ENCODE data around the gene AKR7A2. TPM values are rescaled to one million over a fixed set of nuclear protein-coding genes. Genes with fewer than 3 reads are reported as not detected.

Gene AKR7A2
- total and polyA plus RNA-seq, 2 donors = 45.6 to 53.1 TPM

DNA sequence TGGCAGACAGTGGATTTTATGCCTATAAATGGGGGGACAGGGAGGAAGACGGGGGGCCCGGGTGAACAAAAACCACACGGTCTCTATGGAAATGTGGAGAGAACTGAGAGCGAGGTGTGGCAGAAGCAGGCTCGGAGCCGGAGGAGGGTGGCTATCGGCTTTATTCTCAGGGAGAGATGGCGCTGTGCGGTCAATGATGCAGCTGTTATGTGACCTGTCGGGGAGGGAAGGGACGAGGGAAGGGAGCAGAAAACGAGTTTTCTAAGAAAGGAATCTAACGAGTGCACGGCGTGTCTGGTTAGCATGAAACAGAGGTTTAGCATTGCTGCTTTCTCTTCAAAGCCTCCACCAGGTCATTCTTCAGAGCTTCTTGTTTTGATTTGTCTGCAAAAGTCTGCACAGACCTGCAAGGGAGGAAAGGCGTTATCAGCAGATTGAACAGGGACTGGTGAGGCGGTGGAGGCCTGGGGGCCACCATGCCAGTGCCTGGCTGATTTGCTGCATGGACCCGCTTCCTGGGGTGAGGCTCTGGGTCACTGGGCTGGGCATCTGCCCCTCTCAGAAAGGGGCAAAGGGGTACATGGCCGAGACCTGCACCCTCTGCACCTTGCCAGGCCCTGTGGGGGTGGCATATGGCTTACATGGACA lies 27.4 kb upstream of the AKR7A2 start:
- Histone ChIP-seq H3K4me1 (ENCODE audit: insufficient read depth) (no peaks in the 10 kb centered on the region), H3K4me3 (ENCODE audit: low read depth, low read length) (no peak overlapping the region), H3K27ac (ENCODE audit: low read depth) (no peak overlapping the region), H3K36me3 (ENCODE audit: insufficient read depth) (no peaks in the 10 kb centered on the region)
- DNase-seq (ENCODE audit: extremely low spot score) = no peak
- WGBS = 82% methylated on average over 19 of the region's 19 CpGs

DNA sequence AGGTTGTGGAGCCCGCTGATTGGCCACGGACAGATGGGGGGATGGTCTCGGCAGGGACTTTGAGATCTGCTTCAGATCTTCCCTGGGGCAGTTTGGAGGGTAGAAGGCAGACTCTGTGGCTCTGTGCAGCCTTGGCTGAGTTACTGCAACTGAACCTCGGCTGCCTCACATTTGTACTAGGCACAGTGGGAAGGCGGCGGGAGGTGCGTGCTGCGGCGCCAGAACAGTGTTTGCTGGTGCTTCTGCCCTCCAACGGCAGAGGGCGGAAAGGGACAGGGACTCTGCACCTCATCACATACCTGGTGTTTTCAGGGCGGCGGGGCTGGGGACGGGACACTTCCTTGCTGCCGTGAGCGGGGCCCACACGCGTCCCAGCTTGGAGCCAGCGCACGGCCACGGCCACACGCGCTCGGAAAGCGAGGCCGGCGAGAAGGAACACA lies 26.4 kb upstream of the AKR7A2 start:
- no peaks in the 10 kb centered on the region for H3K36me3 ChIP-seq (ENCODE audit: insufficient read depth)
- no peak for DNase-seq (ENCODE audit: extremely low spot score)
- H3K27ac ChIP-seq (ENCODE audit: low read depth) = no peak overlapping the region
- H3K4me1 ChIP-seq (ENCODE audit: insufficient read depth) = no peaks in the 10 kb centered on the region
- WGBS = 73% methylated on average over 27 of the region's 27 CpGs
- H3K4me3 ChIP-seq (ENCODE audit: low read depth, low read length) = no peak overlapping the region

DNA sequence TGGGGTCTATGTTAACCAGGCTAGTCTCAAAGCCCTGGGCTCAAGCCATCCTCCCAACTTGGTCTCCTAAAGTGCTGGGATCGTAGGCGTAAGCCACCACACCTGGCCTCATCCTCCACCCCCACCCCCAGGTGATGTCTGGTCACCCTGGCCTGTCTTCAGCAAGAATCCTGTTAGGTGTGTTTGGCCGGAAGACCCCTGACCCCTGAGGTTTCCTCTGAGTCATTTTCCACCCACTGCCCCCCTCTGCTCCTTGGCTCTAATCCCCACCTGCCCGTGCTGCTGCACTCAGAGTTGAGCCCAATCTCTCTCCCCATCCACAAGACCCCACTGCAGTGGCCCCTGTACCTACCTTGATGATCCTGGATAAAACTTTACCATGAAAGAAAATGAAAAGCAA lies 25.3 kb upstream of the AKR7A2 start:
- Histone ChIP-seq H3K4me3 (ENCODE audit: low read depth, low read length) (no peak overlapping the region), H3K4me1 (ENCODE audit: insufficient read depth) (no peaks in the 10 kb centered on the region), H3K27ac (ENCODE audit: low read depth) (no peak overlapping the region), H3K36me3 (ENCODE audit: insufficient read depth) (no peaks in the 10 kb centered on the region)
- WGBS = 88% methylated on average over 4 of the region's 4 CpGs
- no peak for DNase-seq (ENCODE audit: extremely low spot score)

DNA sequence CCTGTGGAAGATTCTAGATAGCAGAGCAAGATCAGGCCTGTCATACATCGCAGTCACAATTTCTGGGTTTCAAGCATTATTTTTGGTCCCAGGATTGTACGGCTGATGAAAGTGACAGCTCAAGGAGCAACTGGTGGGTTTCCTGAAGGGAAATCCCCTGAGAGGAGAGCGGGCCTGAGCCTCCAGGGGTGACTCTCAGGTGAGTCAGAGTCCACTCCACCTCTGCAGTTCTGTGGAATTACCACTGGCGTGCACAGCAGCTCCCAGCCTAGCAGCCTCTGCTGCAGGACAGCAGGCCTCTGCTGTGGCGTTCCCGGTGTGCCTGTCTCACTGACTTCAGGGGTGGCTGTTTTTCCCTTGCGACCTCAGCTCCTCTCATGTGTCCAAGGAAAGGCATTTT lies 24.6 kb upstream of the AKR7A2 start:
- Histone ChIP-seq H3K4me1 (ENCODE audit: insufficient read depth) (no peaks in the 10 kb centered on the region), H3K4me3 (ENCODE audit: low read depth, low read length) (no peak overlapping the region), H3K36me3 (ENCODE audit: insufficient read depth) (no peaks in the 10 kb centered on the region), H3K27ac (ENCODE audit: low read depth) (no peak overlapping the region)
- DNase-seq (ENCODE audit: extremely low spot score) = no peak
- 85% methylated on average over 7 of the region's 7 CpGs for WGBS

DNA sequence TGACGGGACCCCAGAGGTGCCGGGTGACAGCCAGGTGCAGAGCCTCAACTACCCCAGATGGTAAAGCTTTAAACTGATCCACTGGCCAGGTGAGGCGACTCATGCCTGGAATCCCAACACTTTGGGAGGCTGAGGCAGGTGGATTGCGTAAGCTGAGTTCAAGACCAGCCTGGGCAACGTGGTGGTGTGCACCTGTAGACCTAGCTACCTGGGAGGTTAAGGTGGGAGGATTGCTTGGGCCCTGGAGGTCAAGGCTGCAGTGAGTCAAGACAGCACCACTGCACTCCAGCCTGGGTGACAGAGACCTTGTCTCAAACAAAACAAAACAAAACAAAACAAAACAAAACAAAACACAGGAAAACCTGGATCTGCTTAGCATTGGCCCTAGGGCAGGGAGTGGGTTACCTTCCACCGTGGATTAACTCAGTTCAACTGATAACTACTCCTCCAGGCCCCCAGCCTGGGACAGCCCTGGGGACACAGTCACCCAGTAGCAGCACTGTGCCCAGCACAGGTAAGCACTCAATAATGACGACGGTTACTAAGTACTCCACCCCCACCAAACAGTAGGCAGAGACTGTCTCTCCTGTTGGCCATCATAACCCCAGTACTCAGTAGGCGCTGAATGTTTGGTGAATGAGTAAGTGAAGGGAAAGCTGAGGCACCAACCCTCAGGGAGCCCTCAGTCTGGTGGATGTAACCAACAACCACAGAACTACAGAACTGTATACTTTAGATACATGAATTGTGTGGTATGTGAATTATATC lies 21.8 kb upstream of the AKR7A2 start:
- no peaks in the 10 kb centered on the region for H3K4me1 ChIP-seq (ENCODE audit: insufficient read depth)
- no peak overlapping the region for H3K4me3 ChIP-seq (ENCODE audit: low read depth, low read length)
- peaks cover under 1% of the 10 kb centered on the region for H3K36me3 ChIP-seq (ENCODE audit: insufficient read depth)
- no peak for DNase-seq (ENCODE audit: extremely low spot score)
- H3K27ac ChIP-seq (ENCODE audit: low read depth) = no peak overlapping the region
- WGBS = 79% methylated on average over 9 of the region's 9 CpGs

DNA sequence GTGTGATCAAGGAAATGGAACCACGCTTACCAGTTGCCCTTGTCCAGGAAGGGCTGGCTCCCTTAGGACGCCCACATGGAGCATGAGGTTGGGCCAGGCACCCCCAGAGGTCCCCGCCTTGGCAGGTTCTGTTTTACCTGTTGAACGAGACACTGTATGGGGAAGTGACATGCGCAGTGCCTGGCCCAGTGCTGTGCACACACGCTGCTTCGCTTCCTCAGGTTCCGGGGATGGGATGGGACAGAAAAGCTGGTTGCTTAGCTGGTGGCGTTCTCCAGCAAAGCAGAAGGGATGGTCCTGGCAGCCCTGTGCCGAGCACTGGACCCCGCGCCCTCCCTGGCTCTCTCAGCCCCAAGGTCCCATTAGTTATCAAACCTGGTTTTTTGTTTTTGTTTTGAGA lies 20.9 kb upstream of the AKR7A2 start:
- WGBS = 94% methylated on average over 12 of the region's 12 CpGs
- no peak overlapping the region for H3K4me3 ChIP-seq (ENCODE audit: low read depth, low read length)
- H3K27ac ChIP-seq (ENCODE audit: low read depth) = no peak overlapping the region
- DNase-seq (ENCODE audit: extremely low spot score) = no peak
- no peaks in the 10 kb centered on the region for H3K4me1 ChIP-seq (ENCODE audit: insufficient read depth)
- H3K36me3 ChIP-seq (ENCODE audit: insufficient read depth) = peaks cover 4% of the 10 kb centered on the region

DNA sequence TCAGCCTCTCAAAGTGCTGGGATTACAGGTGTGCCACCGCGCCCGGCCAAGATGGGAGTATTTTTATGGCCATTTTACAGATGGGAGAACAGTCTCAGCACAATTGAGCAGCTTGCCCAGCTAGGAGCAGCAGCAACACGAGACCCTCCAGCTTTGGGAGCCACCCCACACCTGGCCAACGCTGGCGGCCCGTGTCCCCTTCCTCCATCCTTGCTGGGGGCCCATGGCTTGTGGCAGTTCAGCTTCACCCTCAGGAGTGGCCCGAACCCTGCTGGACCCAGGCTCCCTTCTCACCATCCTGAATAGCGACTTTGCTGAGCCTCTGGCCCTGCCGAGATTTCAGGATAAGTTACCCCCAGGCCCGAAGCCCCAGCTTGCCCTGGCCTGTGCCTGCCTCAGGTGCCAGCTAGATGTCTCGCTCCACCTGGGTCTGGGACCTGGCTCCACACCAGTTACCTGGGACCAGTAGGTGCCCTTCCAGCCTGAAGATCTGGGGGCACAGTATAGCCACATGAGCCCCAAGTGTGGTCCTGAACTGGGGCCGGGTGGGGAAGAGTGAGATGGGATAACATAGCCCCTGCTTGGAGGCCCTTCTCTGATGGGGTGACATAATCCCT lies 19.4 kb upstream of the AKR7A2 start:
- WGBS = 91% methylated on average over 13 of the region's 13 CpGs
- Histone ChIP-seq H3K4me1 (ENCODE audit: insufficient read depth) (no peaks in the 10 kb centered on the region), H3K36me3 (ENCODE audit: insufficient read depth) (peaks cover 4% of the 10 kb centered on the region), H3K27ac (ENCODE audit: low read depth) (no peak overlapping the region), H3K4me3 (ENCODE audit: low read depth, low read length) (no peak overlapping the region)
- DNase-seq (ENCODE audit: extremely low spot score) = no peak

DNA sequence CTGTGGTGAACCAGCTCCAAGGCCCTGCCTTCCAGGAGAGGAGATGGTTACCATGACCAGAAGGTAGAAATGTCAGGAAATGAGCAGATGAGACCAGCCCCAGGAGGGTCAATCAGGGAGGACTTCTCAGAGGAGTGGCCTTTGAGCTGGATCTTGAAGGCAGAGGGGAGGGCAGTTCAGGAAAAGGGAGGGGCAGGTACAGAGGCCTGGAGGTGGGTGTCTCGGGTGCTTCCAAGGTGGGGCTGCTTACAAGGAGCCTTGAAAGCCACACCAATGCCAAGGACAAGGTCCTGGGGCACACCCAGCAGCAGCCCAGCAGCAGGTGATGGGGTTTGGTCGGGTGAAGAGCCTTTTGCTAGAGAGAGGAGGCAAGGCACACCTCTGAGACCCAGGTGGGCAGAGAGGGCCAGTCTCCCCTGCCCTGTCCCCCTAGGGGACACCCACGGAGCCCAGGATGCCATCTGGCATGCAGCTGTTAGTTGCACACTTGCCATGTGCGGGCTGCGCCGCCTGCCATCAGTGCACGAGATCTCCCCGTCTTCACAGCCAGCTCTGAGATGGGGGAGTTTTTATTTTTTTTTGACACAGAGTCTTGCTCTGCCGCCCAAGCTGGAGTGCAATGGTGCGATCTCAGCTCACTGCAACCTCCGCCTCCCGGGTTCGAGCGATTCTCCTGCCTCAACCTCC lies 18.6 kb upstream of the AKR7A2 start:
- no peak for DNase-seq (ENCODE audit: extremely low spot score)
- no peaks in the 10 kb centered on the region for H3K4me1 ChIP-seq (ENCODE audit: insufficient read depth)
- no peak overlapping the region for H3K4me3 ChIP-seq (ENCODE audit: low read depth, low read length)
- H3K27ac ChIP-seq (ENCODE audit: low read depth) = no peak overlapping the region
- WGBS = 91% methylated on average over 14 of the region's 14 CpGs
- peaks cover 4% of the 10 kb centered on the region for H3K36me3 ChIP-seq (ENCODE audit: insufficient read depth)

DNA sequence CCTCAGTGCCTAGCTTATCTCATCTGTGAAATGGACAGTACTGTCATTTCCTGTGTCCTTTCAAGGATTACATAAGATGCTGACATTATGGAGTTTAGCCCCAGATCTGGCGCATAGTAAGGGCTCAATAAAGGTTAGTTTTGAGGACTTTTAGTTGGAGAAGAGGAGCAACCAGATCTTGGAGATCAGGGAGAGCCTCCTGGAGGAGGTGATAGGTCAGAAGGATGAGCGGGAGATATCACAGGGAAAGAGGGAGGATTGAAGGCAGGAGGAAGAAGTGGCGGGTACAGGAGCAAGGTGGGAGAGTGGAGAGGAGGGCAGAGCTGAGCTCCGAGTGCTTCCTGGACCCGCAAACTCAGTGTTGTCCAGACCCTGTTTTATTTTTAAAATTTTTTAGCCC lies 17.7 kb upstream of the AKR7A2 start:
- no peak for DNase-seq (ENCODE audit: extremely low spot score)
- 93% methylated on average over 5 of the region's 5 CpGs for WGBS
- no peaks in the 10 kb centered on the region for H3K4me1 ChIP-seq (ENCODE audit: insufficient read depth)
- H3K4me3 ChIP-seq (ENCODE audit: low read depth, low read length) = no peak overlapping the region
- peaks cover 4% of the 10 kb centered on the region for H3K36me3 ChIP-seq (ENCODE audit: insufficient read depth)
- no peak overlapping the region for H3K27ac ChIP-seq (ENCODE audit: low read depth)

DNA sequence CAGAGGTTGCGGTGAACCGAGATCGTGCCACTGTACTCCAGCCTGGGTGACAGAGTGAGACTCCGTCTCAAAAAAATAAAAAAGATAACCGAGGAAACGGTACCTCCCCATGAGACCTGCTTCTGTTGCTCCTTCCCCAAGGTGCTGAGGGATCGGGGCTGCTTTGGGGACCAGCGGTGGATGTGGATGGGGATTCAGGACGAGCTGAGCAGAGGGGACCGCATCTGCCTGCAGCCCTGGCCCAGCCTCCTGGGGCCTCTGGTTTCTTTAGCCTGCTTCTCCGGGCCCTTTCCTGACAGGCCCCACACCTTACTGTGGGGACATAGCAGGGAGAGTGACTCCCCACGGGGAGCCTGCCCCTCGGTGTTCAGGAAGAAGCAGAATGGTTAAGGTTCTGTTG lies 17.2 kb upstream of the AKR7A2 start:
- DNase-seq (ENCODE audit: extremely low spot score) = no peak
- Histone ChIP-seq H3K36me3 (ENCODE audit: insufficient read depth) (peaks cover 4% of the 10 kb centered on the region), H3K27ac (ENCODE audit: low read depth) (no peak overlapping the region), H3K4me1 (ENCODE audit: insufficient read depth) (no peaks in the 10 kb centered on the region), H3K4me3 (ENCODE audit: low read depth, low read length) (no peak overlapping the region)
- WGBS = 91% methylated on average over 13 of the region's 13 CpGs

DNA sequence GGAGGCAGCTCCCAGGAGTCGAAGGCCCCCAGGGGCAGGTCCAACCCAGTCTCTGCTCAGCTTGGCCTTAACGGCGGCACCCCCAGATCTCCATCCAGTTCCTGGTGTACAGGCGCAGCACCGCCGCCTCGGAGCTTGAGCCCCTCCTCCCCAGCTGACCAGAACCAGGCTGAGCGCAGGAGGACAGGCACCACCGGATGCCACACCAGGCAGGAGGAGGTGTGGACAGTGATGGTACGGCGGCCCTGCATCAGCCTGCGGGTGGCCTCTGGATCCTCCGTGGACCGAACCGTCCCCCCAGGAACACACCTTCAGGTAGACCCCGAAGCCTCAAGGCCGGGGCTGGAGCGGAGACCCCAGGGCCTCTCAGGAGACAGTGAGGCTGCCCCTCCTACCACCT lies 16.5 kb upstream of the AKR7A2 start:
- WGBS = 95% methylated on average over 18 of the region's 18 CpGs
- Histone ChIP-seq H3K4me1 (ENCODE audit: insufficient read depth) (no peaks in the 10 kb centered on the region), H3K4me3 (ENCODE audit: low read depth, low read length) (no peak overlapping the region), H3K27ac (ENCODE audit: low read depth) (no peak overlapping the region), H3K36me3 (ENCODE audit: insufficient read depth) (peaks cover 4% of the 10 kb centered on the region)
- DNase-seq (ENCODE audit: extremely low spot score) = no peak

DNA sequence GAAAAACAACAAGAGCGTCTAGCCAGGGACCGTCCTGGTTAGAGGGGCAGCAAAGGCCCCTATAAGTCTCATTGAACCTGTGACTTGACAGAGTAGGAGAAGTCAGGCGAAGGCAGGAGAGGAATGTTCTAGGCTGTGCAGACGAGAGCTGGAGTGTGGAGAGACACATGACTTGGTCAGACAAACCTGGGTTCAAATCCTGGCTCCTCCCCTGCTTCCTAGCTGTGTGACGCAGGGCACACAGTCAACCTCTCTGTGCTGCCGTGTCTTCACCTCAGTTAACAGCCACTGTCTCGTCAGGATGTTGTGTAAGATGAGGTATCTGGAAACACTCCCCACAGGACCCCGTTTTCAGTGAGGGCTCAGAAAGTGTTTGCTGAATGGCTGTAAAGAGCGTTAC lies 15.8 kb upstream of the AKR7A2 start:
- H3K4me1 ChIP-seq (ENCODE audit: insufficient read depth) = no peaks in the 10 kb centered on the region
- no peak overlapping the region for H3K27ac ChIP-seq (ENCODE audit: low read depth)
- peaks cover 4% of the 10 kb centered on the region for H3K36me3 ChIP-seq (ENCODE audit: insufficient read depth)
- no peak for DNase-seq (ENCODE audit: extremely low spot score)
- H3K4me3 ChIP-seq (ENCODE audit: low read depth, low read length) = no peak overlapping the region
- 87% methylated on average over 9 of the region's 9 CpGs for WGBS

DNA sequence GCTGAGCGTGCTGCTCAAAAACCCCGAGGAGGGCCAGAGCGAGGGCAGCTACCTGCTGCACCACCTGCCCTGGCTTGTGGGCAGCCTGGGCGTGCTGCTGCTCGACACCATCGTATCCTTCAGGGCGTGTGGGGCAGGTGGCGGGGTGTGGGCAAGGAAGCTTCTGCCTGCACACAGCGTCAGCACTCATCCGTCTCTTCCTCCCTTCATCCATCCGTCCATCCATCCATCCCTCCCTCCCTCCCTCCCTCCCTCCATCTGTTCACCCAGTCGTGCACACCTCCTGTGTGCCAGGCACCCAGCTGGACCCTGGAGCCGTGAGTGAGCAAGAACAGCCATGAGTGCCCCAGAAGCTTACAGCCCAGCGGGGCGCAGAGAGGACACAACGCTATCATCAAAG lies 15.4 kb upstream of the AKR7A2 start:
- Histone ChIP-seq H3K36me3 (ENCODE audit: insufficient read depth) (peaks cover 4% of the 10 kb centered on the region), H3K4me1 (ENCODE audit: insufficient read depth) (no peaks in the 10 kb centered on the region), H3K4me3 (ENCODE audit: low read depth, low read length) (no peak overlapping the region), H3K27ac (ENCODE audit: low read depth) (no peak overlapping the region)
- 89% methylated on average over 16 of the region's 16 CpGs for WGBS
- DNase-seq (ENCODE audit: extremely low spot score) = no peak

DNA sequence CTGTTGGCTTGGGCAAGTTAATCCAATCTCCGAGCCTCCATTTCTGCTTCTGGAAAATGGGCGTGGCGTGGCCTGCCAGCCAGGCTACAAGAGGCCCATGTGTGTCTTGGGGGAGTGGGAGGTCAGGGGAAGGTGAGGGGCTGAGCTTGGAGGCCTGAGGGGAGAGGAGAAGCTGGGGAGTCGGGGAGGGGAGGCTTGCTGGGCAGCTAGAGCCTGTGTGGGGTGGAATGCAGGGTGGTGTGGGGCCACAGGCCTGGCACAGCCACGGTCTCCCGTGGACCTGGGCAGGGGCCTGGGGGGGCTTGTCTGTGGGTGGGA lies 14.8 kb upstream of the AKR7A2 start:
- Histone ChIP-seq H3K36me3 (ENCODE audit: insufficient read depth) (peaks cover 4% of the 10 kb centered on the region), H3K27ac (ENCODE audit: low read depth) (no peak overlapping the region), H3K4me3 (ENCODE audit: low read depth, low read length) (no peak overlapping the region), H3K4me1 (ENCODE audit: insufficient read depth) (no peaks in the 10 kb centered on the region)
- no peak for DNase-seq (ENCODE audit: extremely low spot score)
- WGBS = 81% methylated on average over 6 of the region's 6 CpGs

Measured in urinary bladder (tissue), 4 donors.